ENCODE data around the gene RIPOR2. TPM values are rescaled to one million over a fixed set of nuclear protein-coding genes. Genes with fewer than 3 reads are reported as not detected.
A peak's percentile ranks its signal among the peaks of the same experiment; 100 is the strongest.

RIPOR2 gene
- total and polyA plus RNA-seq, 10 of the 15 experiments (the other 5 are each of a cell fraction or from before 2014, with no cell fraction given) = 22.2 to 48.2 (median 34.7) TPM

GRCh38 chr6:24974182-24975171, 38.7 kb upstream of the RIPOR2 start:
- ChIA-PET CTCF (interaction anchor here (0.9 to 4.8 kb wide), 15 partner anchors 9 to 118 kb away, joined by 3 to 31 read pairs (median 5); no protein-coding TSS in a partner anchor), RAD21 (ENCODE audit: unreplicated experiment) (interaction anchor here (0.7 to 3.8 kb wide), 14 partner anchors 12 to 117 kb away, joined by 3 to 30 read pairs (median 4); partner anchors contain the start of gene RIPOR2), POLR2A (interaction anchor here (0.9 to 1.1 kb wide), 4 partner anchors 9 to 72 kb away, joined by 3 to 4 read pairs (median 3); no protein-coding TSS in a partner anchor), SMC1A (ENCODE audit: uncharacterized antibody, unreplicated experiment) (interaction anchor here (0.8 to 2.9 kb wide), 16 partner anchors 9 to 188 kb away, joined by 3 to 21 read pairs (median 6); partner anchors contain the start of gene RIPOR2)
- Histone ChIP-seq H3K36me3 (ENCODE audit: control insufficient read depth in 2 of 2, insufficient read depth in 2 of 2, low read length in 1 of 2) (no peaks in the 10 kb centered on the region), H3K9ac (ENCODE audit: control insufficient read depth, insufficient read depth, low read length) (no peak overlapping the region), H3K4me2 (ENCODE audit: control insufficient read depth, insufficient read depth) (peak overlapping the region; percentile 21; the same call in 1 of the 2 replicates), H3K27me3 (replicated peaks in 1 of 2; ENCODE audit: control insufficient read depth in 2 of 2, insufficient read depth in 2 of 2, low read length in 1 of 2) (no peaks in the 10 kb centered on the region), H3K4me3 (no peak overlapping the region), H3K9me3 (replicated peaks; ENCODE audit: control insufficient read depth, insufficient read depth, low read length) (no peaks in the 10 kb centered on the region), H3K79me2 (ENCODE audit: control insufficient read depth, insufficient read depth, low read length) (no peaks in the 10 kb centered on the region), H4K20me1 (ENCODE audit: control insufficient read depth, insufficient read depth) (no peaks in the 10 kb centered on the region), H3K27ac (ENCODE audit: control insufficient read depth, insufficient read depth) (no peak overlapping the region), H2AFZ (ENCODE audit: control insufficient read depth, low read depth, low read length) (no peak overlapping the region), H3K4me1 (ENCODE audit: control insufficient read depth, insufficient read depth, low read length) (peaks cover 10% of the 10 kb centered on the region)
- ATAC-seq (peak; percentile 95), DNase-seq (ENCODE audit: low read depth, low spot score) (no peak), FAIRE-seq (peak; percentile 27)
- WGBS (ENCODE audit: insufficient coverage, insufficient replicate concordance, low lambda C conversion rate, missing lambda C conversion rate) = 13% methylated on average over 7 of the region's 7 CpGs
- in situ Hi-C loops (cut with MboI) (no loop called here), intact Hi-C loops (cut with micrococcal nuclease; ENCODE audit: unreplicated experiment) (loop anchor here (1.0 kb wide), 1 partner anchor 25 kb away; no protein-coding TSS in a partner anchor)
- BruUV-seq (replicated peaks) = no TSS peak
- TF ChIP-seq SRF (IDR thresholded peaks at IDR 0.05; ENCODE audit: low read depth in 2 of 2, low read length in 2 of 2) = peak in 1 of 2 experiments; percentile 62; a peak in 1 of 4 replicates
- TF ChIP-seq IKZF1 (conservative IDR thresholded peaks at IDR 0.05) = peak; percentile 42
- TF ChIP-seq RUNX3 (IDR thresholded peaks at IDR 0.05; ENCODE audit: low read length) = peak; percentile 77
- TF ChIP-seq NR2F1 (conservative IDR thresholded peaks at IDR 0.05) = no peak
- TF ChIP-seq SREBF1 (IDR thresholded peaks at IDR 0.05; ENCODE audit: low read length) = no peak
- TF ChIP-seq SPI1 (IDR thresholded peaks at IDR 0.05; ENCODE audit: borderline replicate concordance, insufficient read depth, low read depth, low read length) = peak; percentile 79
- no peak for TF ChIP-seq ZNF207 (IDR thresholded peaks at IDR 0.05; ENCODE audit: borderline replicate concordance)
- no peak for TF ChIP-seq NFYA (IDR thresholded peaks at IDR 0.05; ENCODE audit: borderline replicate concordance, low read depth, low read length)
- no peak for TF ChIP-seq ASH2L (IDR thresholded peaks at IDR 0.05; ENCODE audit: borderline replicate concordance, low read depth)
- no peak for TF ChIP-seq ESRRA (IDR thresholded peaks at IDR 0.05; ENCODE audit: low read length)
- peak; percentile 43; the same call in 1 of the 2 replicates for TF ChIP-seq PML (IDR thresholded peaks at IDR 0.05; ENCODE audit: low read length)
- no peak for TF ChIP-seq EGR1 (IDR thresholded peaks at IDR 0.05; ENCODE audit: borderline replicate concordance in 1 of 2, low read depth in 2 of 2, low read length in 2 of 2)
- TF ChIP-seq POLR2AphosphoS5 (IDR thresholded peaks at IDR 0.05; ENCODE audit: low read length) = no peak
- no peak for TF ChIP-seq CREB1 (IDR thresholded peaks at IDR 0.05; ENCODE audit: low read depth)
- no peak for TF ChIP-seq CHD4 (IDR thresholded peaks at IDR 0.05)
- no peak for TF ChIP-seq HDAC2 (IDR thresholded peaks at IDR 0.05)
- no peak for TF ChIP-seq RB1 (IDR thresholded peaks at IDR 0.05; ENCODE audit: borderline replicate concordance)
- TF ChIP-seq POU2F2 (IDR thresholded peaks at IDR 0.05; ENCODE audit: borderline replicate concordance, low read depth, low read length) = peak; percentile 85; the same call in 2 of the 3 replicates
- TF ChIP-seq MYC (IDR thresholded peaks at IDR 0.05; ENCODE audit: insufficient read depth, insufficient read length, insufficient replicate concordance, low read length, severe bottlenecking) = no peak
- no peak for TF ChIP-seq SP1 (IDR thresholded peaks at IDR 0.05; ENCODE audit: low read depth, low read length)
- peak; percentile 59; the same call in 1 of the 2 replicates for TF ChIP-seq NFIC (IDR thresholded peaks at IDR 0.05; ENCODE audit: low read depth, low read length)
- TF ChIP-seq BCLAF1 (IDR thresholded peaks at IDR 0.05) = no peak
